NB4 (cell line): ENCODE data around the gene RAB7A.

Experiments
- DNase-seq: peaks from one replicate; pipeline ENCODE4 v3.0.0; 2010; ENCODE audit warnings: low read depth
- H3K4me3 ChIP-seq: one replicate; pipeline ENCODE4 v1.5.1; 2011; ENCODE audit warnings: mild to moderate bottlenecking, low read depth, low read length, moderate library complexity
- CTCF ChIP-seq: IDR thresholded peaks from one replicate; pipeline ENCODE4 v1.5.1; 2012; ENCODE audit warnings: low read depth, low read length
- MAX ChIP-seq: IDR thresholded peaks from 2 replicates; pipeline ENCODE4 v1.6.1; 2011; ENCODE audit warnings: low read depth, low read length
- MYC ChIP-seq: IDR thresholded peaks from 2 replicates; pipeline ENCODE4 v1.6.1; 2011; ENCODE audit warnings: low read depth, low read length
- POLR2A ChIP-seq: IDR thresholded peaks from 2 replicates; pipeline ENCODE4 v1.6.1; 2011; ENCODE audit warnings: mild to moderate bottlenecking; ENCODE audit not compliant: insufficient read length; ENCODE audit errors: extremely low read depth

The RAB7A gene

GRCh38 chr3:128806588-128806987, 80.6 kb downstream of the RAB7A start:
- TF ChIP-seq POLR2A, result no peak
- TF ChIP-seq MAX, result no peak
- TF ChIP-seq MYC, result no peak
- TF ChIP-seq CTCF, result no peak
- no peak overlapping the region for H3K4me3 ChIP-seq
- no peak for DNase-seq

- no peak for TF ChIP-seq POLR2A
- no peak for TF ChIP-seq CTCF
- no peak for TF ChIP-seq MYC
- no peak for DNase-seq
- no peak overlapping the region for H3K4me3 ChIP-seq
Observed at GRCh38 chr3:128807186-128807830, 81.3 kb downstream of the RAB7A start.

GRCh38 chr3:128808672-128809071, 82.7 kb downstream of the RAB7A start:
- no peak for TF ChIP-seq MAX
- TF ChIP-seq POLR2A, result no peak
- TF ChIP-seq CTCF, result no peak
- no peak for TF ChIP-seq MYC
- DNase-seq, result no peak
- H3K4me3 ChIP-seq, result no peak overlapping the region

- no peak for TF ChIP-seq MAX
- no peak for TF ChIP-seq CTCF
- TF ChIP-seq POLR2A, result no peak
- no peak for TF ChIP-seq MYC
- no peak for DNase-seq
- no peak overlapping the region for H3K4me3 ChIP-seq
Observed at GRCh38 chr3:128813097-128813496, 87.1 kb downstream of the RAB7A start.

- TF ChIP-seq MAX, result no peak
- TF ChIP-seq MYC, result no peak
- no peak for TF ChIP-seq CTCF
- TF ChIP-seq POLR2A, result no peak
- no peak for DNase-seq
- H3K4me3 ChIP-seq, result no peak overlapping the region
Observed at GRCh38 chr3:128814060-128814459, 88.1 kb downstream of the RAB7A start.
